Progenitor cell of endocrine pancreas (in vitro differentiated cells): ENCODE measurements around the gene UAP1. TPM values are rescaled to one million over a fixed set of nuclear protein-coding genes. Genes with fewer than 3 reads are reported as not detected.

ENCODE experiments used
- DNase-seq: peaks from one replicate; pipeline ENCODE4 v3.0.0; 2021; ENCODE audit warnings: low spot score; ENCODE audit not compliant: unreplicated experiment
- H3K27ac Mint-ChIP-seq: 2 replicates; pipeline ENCODE4 v1.8.0; 2021; ENCODE audit warnings: mild to moderate bottlenecking, moderate library complexity, mixed read lengths
- H3K27me3 Mint-ChIP-seq: 2 replicates; pipeline ENCODE4 v1.8.0; 2021; ENCODE audit warnings: mixed read lengths
- H3K36me3 Mint-ChIP-seq: 2 replicates; pipeline ENCODE4 v1.8.0; 2022; ENCODE audit warnings: mixed read lengths; ENCODE audit not compliant: insufficient read depth
- H3K4me1 Mint-ChIP-seq: 2 replicates; pipeline ENCODE4 v1.8.0; 2021; ENCODE audit warnings: low read depth, mixed read lengths
- H3K4me3 Mint-ChIP-seq: 2 replicates; pipeline ENCODE4 v1.8.0; 2021; ENCODE audit warnings: low read depth, mild to moderate bottlenecking, moderate library complexity, mixed read lengths
- H3K9me3 Mint-ChIP-seq: 2 replicates; pipeline ENCODE4 v1.8.0; 2021; ENCODE audit warnings: low read depth, mixed read lengths
- CTCF ChIP-seq: fragments of 200-600 bp; sonication (generic); IDR thresholded peaks from one replicate; pipeline ENCODE4 v1.5.0; 2021; ENCODE audit warnings: antibody characterized with exemption, mild to moderate bottlenecking; ENCODE audit not compliant: unreplicated experiment
- total RNA-seq: library from RNA; stranded (reverse); gene quantifications from 2 replicates; pipeline ENCODE4 v1.2.1, GENCODE V29; 2021

The UAP1 gene
- total RNA-seq, 1 donor from 2014 or later = 30.8 TPM

- H3K9me3 Mint-ChIP-seq = peaks cover 3% of the 10 kb centered on the region
Observed at GRCh38 chr1:162548170-162548569, 13.4 kb upstream of the UAP1 start.

GRCh38 chr1:162549001-162549400 is 12.5 kb upstream of the UAP1 start:
- H3K36me3 Mint-ChIP-seq = peaks cover 2% of the 10 kb centered on the region
- no peaks in the 10 kb centered on the region for H3K27me3 Mint-ChIP-seq
- no peaks in the 10 kb centered on the region for H3K4me1 Mint-ChIP-seq
- no peak for DNase-seq
- TF ChIP-seq CTCF = no peak
- no peaks in the 10 kb centered on the region for H3K9me3 Mint-ChIP-seq
- no peak overlapping the region for H3K4me3 Mint-ChIP-seq
- H3K27ac Mint-ChIP-seq = no peak overlapping the region

More at GRCh38 chr1:162548170-162548569, 13.4 kb upstream of the UAP1 start:
- TF ChIP-seq CTCF = no peak
- H3K27me3 Mint-ChIP-seq = no peaks in the 10 kb centered on the region
- H3K4me3 Mint-ChIP-seq = no peak overlapping the region
- no peaks in the 10 kb centered on the region for H3K4me1 Mint-ChIP-seq
- H3K36me3 Mint-ChIP-seq = peaks cover 2% of the 10 kb centered on the region
- H3K27ac Mint-ChIP-seq = no peak overlapping the region
- no peak for DNase-seq

- Mint-ChIP-seq H3K27ac (no peak overlapping the region), H3K9me3 (no peaks in the 10 kb centered on the region), H3K36me3 (no peaks in the 10 kb centered on the region), H3K27me3 (no peaks in the 10 kb centered on the region), H3K4me3 (no peak overlapping the region), H3K4me1 (no peaks in the 10 kb centered on the region)
- no peak for TF ChIP-seq CTCF
- no peak for DNase-seq
Observed at GRCh38 chr1:162550925-162551324, 10.6 kb upstream of the UAP1 start.

- Mint-ChIP-seq H3K27me3 (no peaks in the 10 kb centered on the region), H3K4me3 (no peak overlapping the region), H3K9me3 (no peaks in the 10 kb centered on the region), H3K27ac (no peak overlapping the region), H3K36me3 (no peaks in the 10 kb centered on the region), H3K4me1 (no peaks in the 10 kb centered on the region)
- no peak for DNase-seq
- no peak for TF ChIP-seq CTCF
Observed at GRCh38 chr1:162551969-162552683, 9.4 kb upstream of the UAP1 start.

- TF ChIP-seq CTCF = no peak
- Mint-ChIP-seq H3K36me3 (no peaks in the 10 kb centered on the region), H3K27ac (no peak overlapping the region), H3K9me3 (no peaks in the 10 kb centered on the region), H3K4me1 (no peaks in the 10 kb centered on the region), H3K4me3 (no peak overlapping the region), H3K27me3 (no peaks in the 10 kb centered on the region)
- no peak for DNase-seq
Observed at GRCh38 chr1:162552684-162553252, 8.8 kb upstream of the UAP1 start.
